WERI-Rb-1 (cell line): ENCODE data around the gene GALNT17.

ENCODE experiments used
- DNase-seq: peaks from one replicate; pipeline ENCODE4 v3.0.0-alpha.2; 2020
- H3K27ac ChIP-seq: fragments of 250-450 bp; sonication (Bioruptor Pico); 2 replicates; pipeline ENCODE4 v1.5.1; 2020; ENCODE audit warnings: mild to moderate bottlenecking, moderate library complexity
- H3K27me3 ChIP-seq: fragments of 250-450 bp; sonication (Bioruptor Pico); 2 replicates; pipeline ENCODE4 v1.5.1; 2021; ENCODE audit warnings: mild to moderate bottlenecking, low read depth, moderate library complexity; ENCODE audit not compliant: insufficient read depth, severe bottlenecking
- H3K36me3 ChIP-seq: fragments of 250-450 bp; sonication (Bioruptor Pico); 2 replicates; pipeline ENCODE4 v1.5.1; 2020; ENCODE audit warnings: mild to moderate bottlenecking, moderate library complexity
- H3K4me3 ChIP-seq: 2 replicates; pipeline ENCODE4 v1.5.1; 2011; ENCODE audit warnings: low read depth, mild to moderate bottlenecking, control low read depth, low read length
- H3K9me3 ChIP-seq: fragments of 250-450 bp; sonication (Bioruptor Pico); 2 replicates; pipeline ENCODE4 v1.5.1; 2021; ENCODE audit warnings: mild to moderate bottlenecking, moderate library complexity; ENCODE audit not compliant: severe bottlenecking
- TF ChIP-seq, protein P1 (sequence below): IDR thresholded peaks from 2 replicates; pipeline ENCODE4 v1.5.1; 2011; ENCODE audit warnings: low read depth, mild to moderate bottlenecking, control low read depth, inconsistent platforms, low read length

Gene GALNT17

GRCh38 chr7:71697400-71697799 lies 565.5 kb downstream of the GALNT17 start:
- no peak overlapping the region for H3K27ac ChIP-seq
- no peaks in the 10 kb centered on the region for H3K36me3 ChIP-seq
- peaks cover 3% of the 10 kb centered on the region for H3K27me3 ChIP-seq
- no peaks in the 10 kb centered on the region for H3K9me3 ChIP-seq
- H3K4me3 ChIP-seq: no peak overlapping the region
- DNase-seq: no peak
- TF ChIP-seq, protein P1, sequence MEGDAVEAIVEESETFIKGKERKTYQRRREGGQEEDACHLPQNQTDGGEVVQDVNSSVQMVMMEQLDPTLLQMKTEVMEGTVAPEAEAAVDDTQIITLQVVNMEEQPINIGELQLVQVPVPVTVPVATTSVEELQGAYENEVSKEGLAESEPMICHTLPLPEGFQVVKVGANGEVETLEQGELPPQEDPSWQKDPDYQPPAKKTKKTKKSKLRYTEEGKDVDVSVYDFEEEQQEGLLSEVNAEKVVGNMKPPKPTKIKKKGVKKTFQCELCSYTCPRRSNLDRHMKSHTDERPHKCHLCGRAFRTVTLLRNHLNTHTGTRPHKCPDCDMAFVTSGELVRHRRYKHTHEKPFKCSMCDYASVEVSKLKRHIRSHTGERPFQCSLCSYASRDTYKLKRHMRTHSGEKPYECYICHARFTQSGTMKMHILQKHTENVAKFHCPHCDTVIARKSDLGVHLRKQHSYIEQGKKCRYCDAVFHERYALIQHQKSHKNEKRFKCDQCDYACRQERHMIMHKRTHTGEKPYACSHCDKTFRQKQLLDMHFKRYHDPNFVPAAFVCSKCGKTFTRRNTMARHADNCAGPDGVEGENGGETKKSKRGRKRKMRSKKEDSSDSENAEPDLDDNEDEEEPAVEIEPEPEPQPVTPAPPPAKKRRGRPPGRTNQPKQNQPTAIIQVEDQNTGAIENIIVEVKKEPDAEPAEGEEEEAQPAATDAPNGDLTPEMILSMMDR: no peak

GRCh38 chr7:71705217-71705616 lies 573.3 kb downstream of the GALNT17 start:
- no peaks in the 10 kb centered on the region for H3K36me3 ChIP-seq
- H3K4me3 ChIP-seq: no peak overlapping the region
- peaks cover 5% of the 10 kb centered on the region for H3K9me3 ChIP-seq
- TF ChIP-seq, protein P1: no peak
- no peak for DNase-seq
- no peak overlapping the region for H3K27ac ChIP-seq
- peaks cover 24% of the 10 kb centered on the region for H3K27me3 ChIP-seq

- H3K27ac ChIP-seq: no peak overlapping the region
- H3K36me3 ChIP-seq: no peaks in the 10 kb centered on the region
- peaks cover 27% of the 10 kb centered on the region for H3K27me3 ChIP-seq
- H3K4me3 ChIP-seq: no peak overlapping the region
- peaks cover 5% of the 10 kb centered on the region for H3K9me3 ChIP-seq
- no peak for DNase-seq
- TF ChIP-seq, protein P1: no peak
Observed at GRCh38 chr7:71705901-71706596, 574.1 kb downstream of the GALNT17 start.

GRCh38 chr7:71706597-71706975 lies 574.6 kb downstream of the GALNT17 start:
- peaks cover 5% of the 10 kb centered on the region for H3K9me3 ChIP-seq
- TF ChIP-seq, protein P1: no peak
- no peaks in the 10 kb centered on the region for H3K36me3 ChIP-seq
- DNase-seq: no peak
- no peak overlapping the region for H3K4me3 ChIP-seq
- peaks cover 27% of the 10 kb centered on the region for H3K27me3 ChIP-seq
- H3K27ac ChIP-seq: no peak overlapping the region

GRCh38 chr7:71707041-71707440 lies 575.1 kb downstream of the GALNT17 start:
- Histone ChIP-seq H3K27me3 (peaks cover 31% of the 10 kb centered on the region), H3K27ac (no peak overlapping the region), H3K9me3 (peaks cover 5% of the 10 kb centered on the region), H3K4me3 (no peak overlapping the region), H3K36me3 (no peaks in the 10 kb centered on the region)
- DNase-seq: no peak
- TF ChIP-seq, protein P1: no peak

- peaks cover 5% of the 10 kb centered on the region for H3K9me3 ChIP-seq
- peaks cover 30% of the 10 kb centered on the region for H3K27me3 ChIP-seq
- no peak overlapping the region for H3K4me3 ChIP-seq
- DNase-seq: no peak
- H3K36me3 ChIP-seq: no peaks in the 10 kb centered on the region
- H3K27ac ChIP-seq: no peak overlapping the region
- TF ChIP-seq, protein P1: no peak
Observed at GRCh38 chr7:71708710-71709109, 576.8 kb downstream of the GALNT17 start.
